Raji (cell line): ENCODE results near the gene KCTD12.

Source experiments
- POLR2A ChIP-seq: IDR thresholded peaks from 2 replicates; pipeline ENCODE4 v1.6.1; 2011; ENCODE audit warnings: low read depth, low read length, control low read depth; ENCODE audit not compliant: insufficient read depth

KCTD12 gene

DNA sequence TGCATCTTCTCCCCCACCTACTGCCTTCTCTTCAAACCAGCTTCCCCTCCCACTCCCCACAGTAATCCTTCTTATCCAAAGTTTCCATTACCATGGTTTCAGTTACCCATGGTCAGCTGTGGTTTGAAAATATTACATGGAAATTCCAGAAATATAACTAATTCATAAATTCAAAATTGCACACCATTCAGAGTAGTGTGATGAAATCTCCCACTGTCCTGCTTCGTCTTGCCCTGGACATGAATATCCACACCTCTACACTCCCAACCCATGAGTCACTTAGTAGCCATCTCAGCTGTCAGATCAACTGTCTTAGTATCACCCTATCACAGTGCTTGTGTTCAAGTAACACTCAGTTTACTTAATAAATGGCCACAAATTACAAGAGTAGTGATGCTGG, 3.8 kb upstream of the KCTD12 start:
- TF ChIP-seq POLR2A: no peak

DNA sequence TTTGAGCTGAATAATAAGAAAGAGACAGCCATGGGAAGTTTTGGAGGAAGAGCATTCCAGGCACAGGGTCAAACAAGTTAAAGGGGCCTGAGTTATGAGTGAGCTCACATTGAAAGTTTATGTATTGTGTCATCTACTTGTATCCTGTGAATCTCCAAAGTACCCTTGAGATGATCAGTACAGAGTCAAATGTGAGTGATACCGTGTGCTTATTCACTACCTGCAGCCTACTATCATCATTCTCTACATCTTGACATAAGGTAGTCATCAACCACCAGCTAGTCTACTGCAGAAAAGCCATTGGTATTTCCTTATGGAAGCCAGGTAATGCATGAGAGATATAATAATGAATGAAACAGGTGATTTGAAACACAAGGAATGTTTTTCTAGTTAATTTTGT, 3.0 kb upstream of the KCTD12 start:
- TF ChIP-seq POLR2A: no peak

GRCh38 chr13:76888421-76888820, 2.2 kb upstream of the KCTD12 start:
- TF ChIP-seq POLR2A: no peak

DNA sequence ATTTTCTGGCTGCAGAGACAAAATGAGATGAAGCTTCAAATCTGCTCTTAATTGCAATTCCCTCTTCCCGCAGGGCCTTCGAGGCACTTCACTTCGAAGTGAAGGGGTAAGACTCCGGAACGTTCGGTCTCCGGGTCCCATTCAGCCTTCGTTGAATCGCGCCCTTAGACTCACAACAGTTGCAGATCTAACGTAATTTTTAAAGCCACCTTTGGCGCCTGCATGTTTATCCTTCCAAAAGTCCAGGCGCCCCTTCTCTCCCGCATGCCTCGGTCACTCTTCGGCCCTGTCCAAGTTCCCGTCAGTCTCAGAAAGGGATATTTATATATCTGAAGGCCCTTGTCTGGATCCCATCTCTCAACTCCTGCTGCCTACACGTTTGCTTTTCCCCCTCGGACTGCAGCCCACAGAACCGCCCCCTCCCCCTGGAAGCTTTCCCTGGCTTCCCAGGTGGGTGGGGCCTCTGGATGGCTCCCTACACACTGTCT, 915 bp upstream of the KCTD12 start:
- TF ChIP-seq POLR2A: no peak

GRCh38 chr13:76886005-76886291, 257 bp downstream of the KCTD12 start:
- TF ChIP-seq POLR2A: no peak

DNA sequence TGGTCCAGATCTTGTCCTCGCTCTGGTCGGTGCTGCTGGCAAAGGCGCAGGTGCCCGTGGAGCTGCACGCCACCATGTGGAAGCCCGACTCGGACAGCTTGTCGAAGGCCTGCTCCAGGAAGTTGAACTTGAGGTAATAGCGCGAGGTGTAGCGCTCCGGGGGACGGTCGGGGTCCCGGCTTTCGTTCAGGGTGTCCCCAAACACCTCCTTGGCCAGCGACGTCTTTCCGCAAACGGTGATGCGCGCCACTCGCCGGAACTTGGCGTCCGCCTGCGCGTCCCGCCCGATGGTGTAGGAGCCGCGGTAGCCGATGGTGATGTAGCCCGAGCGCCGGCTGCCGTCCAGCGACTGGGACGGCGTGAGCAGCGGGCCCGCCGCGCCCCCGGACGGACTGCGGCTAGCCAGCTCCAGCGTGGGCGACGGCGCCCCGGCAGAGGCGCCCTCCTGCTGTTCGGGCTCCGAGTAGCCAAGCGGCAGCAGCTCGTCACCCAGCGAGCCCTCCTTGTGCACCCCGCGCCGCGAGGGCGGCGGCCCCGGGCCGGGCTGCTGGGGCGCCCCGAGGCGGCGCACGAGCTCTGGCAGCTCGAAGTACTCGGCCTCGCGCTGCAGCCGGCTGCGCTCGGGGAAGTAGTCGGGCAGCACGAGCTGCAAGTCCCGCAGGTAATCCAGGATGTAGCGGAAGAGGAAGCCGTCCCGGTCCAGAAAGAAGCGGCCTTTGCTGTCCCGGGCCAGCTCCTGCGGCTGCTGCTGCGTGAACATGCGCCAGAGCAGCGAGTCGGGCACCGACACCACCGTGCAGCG, 801 bp downstream of the KCTD12 start:
- TF ChIP-seq POLR2A: no peak

DNA sequence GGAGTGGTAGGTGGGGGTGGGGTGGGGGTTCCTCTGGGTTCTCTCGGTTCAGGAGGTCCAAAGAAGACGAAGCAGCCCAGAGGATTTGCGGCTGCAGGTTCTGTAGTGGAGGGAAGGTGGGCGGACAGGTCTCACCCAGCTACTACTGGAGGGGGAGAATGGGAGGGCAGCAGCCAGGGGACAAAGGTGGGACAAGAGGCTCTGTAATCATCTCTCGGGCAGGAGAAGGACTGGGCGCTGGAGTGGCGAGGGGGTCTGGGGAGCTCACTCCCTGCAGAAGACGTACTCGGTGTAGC, 1.4 kb downstream of the KCTD12 start:
- TF ChIP-seq POLR2A: no peak

- no peak for TF ChIP-seq POLR2A
These were observed 1.9 kb downstream of the KCTD12 start for GRCh38 chr13:76884186-76884906.

- TF ChIP-seq POLR2A: no peak
These were observed 3.0 kb downstream of the KCTD12 start for GRCh38 chr13:76883236-76883635.

DNA sequence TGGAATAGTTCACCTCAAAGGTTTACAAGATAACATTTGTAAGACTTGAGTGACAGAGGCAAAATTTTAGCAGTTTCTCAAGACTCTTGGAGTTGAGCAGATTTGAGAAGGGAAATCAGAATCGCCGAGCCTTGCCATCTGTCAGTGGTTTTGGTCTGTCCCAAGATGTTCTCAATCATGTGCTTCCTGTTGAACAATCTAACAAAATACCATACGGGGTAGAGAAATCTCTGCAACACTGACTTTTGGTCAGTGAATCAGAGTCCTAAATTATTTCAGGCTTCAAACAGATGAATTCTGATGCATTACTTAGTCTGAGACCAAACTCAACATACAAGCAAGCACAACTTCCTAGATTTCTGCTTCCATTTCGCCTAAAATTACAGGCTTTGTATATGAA, 3.8 kb downstream of the KCTD12 start:
- no peak for TF ChIP-seq POLR2A

- TF ChIP-seq POLR2A: no peak
These were observed 6.3 kb downstream of the KCTD12 start for GRCh38 chr13:76879883-76880270.

- no peak for TF ChIP-seq POLR2A
These were observed 6.9 kb downstream of the KCTD12 start for GRCh38 chr13:76879203-76879882.

DNA sequence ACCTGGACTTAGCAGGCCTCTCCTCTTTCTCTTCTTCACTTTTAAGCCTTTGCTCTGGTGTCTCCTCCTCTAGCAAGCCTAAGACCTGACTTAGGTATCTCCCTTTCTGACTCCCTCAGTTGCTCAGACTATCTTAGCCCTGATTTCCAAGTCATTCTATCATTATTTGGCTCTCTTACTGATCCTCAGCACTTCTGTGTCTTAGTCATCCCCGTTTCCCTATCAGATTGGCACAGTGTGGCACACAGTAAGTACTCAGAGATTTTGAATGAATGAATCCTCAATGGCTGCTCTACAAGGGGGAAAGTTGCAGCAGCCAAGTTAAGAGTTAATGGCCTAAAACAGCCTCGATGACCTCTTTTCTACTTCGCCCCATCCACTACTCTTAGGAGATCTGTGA, 8.2 kb downstream of the KCTD12 start:
- no peak for TF ChIP-seq POLR2A

DNA sequence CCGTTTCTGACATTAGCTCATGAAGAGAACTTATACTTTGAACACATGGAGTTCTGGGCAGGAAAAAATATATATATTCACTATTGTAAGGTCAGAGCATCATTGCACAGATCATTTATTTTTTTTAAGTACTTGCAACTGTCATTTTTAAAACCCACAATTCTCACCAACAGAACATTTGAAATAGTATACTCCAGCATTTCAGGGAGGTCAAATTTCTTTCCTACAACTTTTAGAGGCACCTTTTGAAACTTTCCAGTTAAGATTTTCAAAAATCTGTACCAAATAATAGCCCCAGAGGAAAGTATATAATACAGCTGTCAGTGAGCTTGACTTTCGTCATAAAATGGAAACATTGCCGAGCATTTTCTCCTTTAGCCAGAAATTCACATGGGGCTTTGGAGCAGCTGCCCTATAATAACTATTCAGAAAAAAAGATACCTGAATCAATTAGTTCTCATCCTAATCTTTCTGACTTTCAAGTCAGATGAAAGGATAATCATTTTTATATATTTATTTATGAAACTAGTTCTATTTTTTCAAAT, 10.9 kb downstream of the KCTD12 start:
- TF ChIP-seq POLR2A: no peak

- TF ChIP-seq POLR2A: no peak
These were observed 11.7 kb downstream of the KCTD12 start for GRCh38 chr13:76874479-76874878.

DNA sequence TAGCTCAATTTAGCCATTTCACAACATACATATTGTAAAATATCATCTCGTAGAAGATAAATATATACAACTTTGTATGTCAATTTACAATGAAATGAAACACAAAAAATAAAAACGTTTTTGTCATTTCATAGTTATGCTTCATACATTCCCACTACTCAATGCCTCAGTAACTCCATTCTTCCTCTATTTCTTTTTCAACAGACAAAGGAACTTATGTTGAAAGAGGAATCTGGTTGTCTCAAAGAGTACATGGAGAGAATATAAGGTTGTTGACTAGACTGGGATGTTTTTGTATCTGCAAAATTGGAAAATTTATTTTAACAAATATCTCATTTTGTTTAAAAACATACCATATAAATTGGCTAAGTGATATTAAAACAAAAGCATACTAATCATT, 12.8 kb downstream of the KCTD12 start:
- no peak for TF ChIP-seq POLR2A
